Ishikawa (cell line): ENCODE data around the gene NXN.

Experiments used
- CEBPB ChIP-seq: IDR thresholded peaks from 2 replicates; pipeline ENCODE4 v1.6.1; 2012
- CREB1 ChIP-seq: IDR thresholded peaks from 2 replicates; pipeline ENCODE4 v1.6.1; 2012; ENCODE audit warnings: low read depth
- EGR1 ChIP-seq: IDR thresholded peaks from 2 replicates; pipeline ENCODE4 v1.6.1; 2012
- EP300 ChIP-seq: IDR thresholded peaks from 2 replicates; pipeline ENCODE4 v1.6.1; 2012; ENCODE audit warnings: borderline replicate concordance
- FOXM1 ChIP-seq: IDR thresholded peaks from 2 replicates; pipeline ENCODE4 v1.6.1; 2012; ENCODE audit warnings: low read depth, borderline replicate concordance
- MAX ChIP-seq: IDR thresholded peaks from 2 replicates; pipeline ENCODE4 v1.6.1; 2012
- NFIC ChIP-seq: IDR thresholded peaks from 2 replicates; pipeline ENCODE4 v1.6.1; 2012
- RAD21 ChIP-seq: IDR thresholded peaks from 2 replicates; pipeline ENCODE4 v1.6.1; 2012; ENCODE audit warnings: low read depth
- REST ChIP-seq: IDR thresholded peaks from 2 replicates; pipeline ENCODE4 v1.6.1; 2012; ENCODE audit warnings: low read depth, mild to moderate bottlenecking
- TAF1 ChIP-seq: IDR thresholded peaks from 2 replicates; pipeline ENCODE4 v1.6.1; 2012; ENCODE audit warnings: low read depth, mild to moderate bottlenecking
- TCF12 ChIP-seq: IDR thresholded peaks from 2 replicates; pipeline ENCODE4 v1.6.1; 2012; ENCODE audit warnings: low read depth
- TEAD4 ChIP-seq: IDR thresholded peaks from 2 replicates; pipeline ENCODE4 v1.6.1; 2012
- USF1 ChIP-seq: IDR thresholded peaks from 2 replicates; pipeline ENCODE4 v1.6.1; 2012
- YY1 ChIP-seq: IDR thresholded peaks from 2 replicates; pipeline ENCODE4 v1.6.1; 2012; ENCODE audit warnings: low read depth
- ZBTB7A ChIP-seq: IDR thresholded peaks from 2 replicates; pipeline ENCODE4 v1.6.1; 2012; ENCODE audit warnings: low read depth

Gene NXN

GRCh38 chr17:887551-888209 lies 91.9 kb downstream of the NXN start:
- TF ChIP-seq YY1 (no peak), TCF12 (no peak), TEAD4 (no peak), CEBPB (no peak), NFIC (no peak), EP300 (no peak), ZBTB7A (no peak), FOXM1 (no peak)

- TF ChIP-seq MAX (no peak), YY1 (no peak), ZBTB7A (no peak), EP300 (no peak)
These were observed 93.5 kb downstream of the NXN start for GRCh38 chr17:885971-886571.

GRCh38 chr17:883586-883962 lies 96.0 kb downstream of the NXN start:
- TF ChIP-seq USF1 (no peak), TAF1 (no peak)

- peak; percentile 62 for TF ChIP-seq NFIC
- TF ChIP-seq ZBTB7A = no peak
These were observed 96.6 kb downstream of the NXN start for GRCh38 chr17:882827-883585.

- TF ChIP-seq TAF1 = no peak
- no peak for TF ChIP-seq TCF12
- no peak for TF ChIP-seq FOXM1
- no peak for TF ChIP-seq EGR1
- no peak for TF ChIP-seq RAD21
These were observed 97.8 kb downstream of the NXN start for GRCh38 chr17:881778-882177.

GRCh38 chr17:880443-881269 lies 98.9 kb downstream of the NXN start:
- no peak for TF ChIP-seq TEAD4
- TF ChIP-seq RAD21 = no peak
- TF ChIP-seq CEBPB = no peak
- no peak for TF ChIP-seq ZBTB7A
- no peak for TF ChIP-seq EGR1
- no peak for TF ChIP-seq CREB1
- no peak for TF ChIP-seq USF1
- TF ChIP-seq YY1 = no peak
- TF ChIP-seq MAX = no peak
- TF ChIP-seq REST = no peak
- no peak for TF ChIP-seq FOXM1
- TF ChIP-seq EP300 = no peak
- no peak for TF ChIP-seq NFIC
- TF ChIP-seq TAF1 = no peak
- TF ChIP-seq TCF12 = no peak

- peak; percentile 96 for TF ChIP-seq NFIC
- TF ChIP-seq TCF12 = peak; percentile 82
- TF ChIP-seq USF1 = no peak; the same call in 1 of the 2 replicates
- no peak for TF ChIP-seq CEBPB
- peak; percentile 73 for TF ChIP-seq RAD21
- peak; percentile 86 for TF ChIP-seq MAX
- TF ChIP-seq FOXM1 = peak; percentile 35; the same call in 1 of the 2 replicates
- TF ChIP-seq EP300 = peak; percentile 72
- no peak for TF ChIP-seq ZBTB7A
- no peak for TF ChIP-seq REST
- no peak for TF ChIP-seq CREB1
- TF ChIP-seq TAF1 = no peak
- peak; percentile 84 for TF ChIP-seq TEAD4
- no peak for TF ChIP-seq YY1
- peak; percentile 60; the same call in 1 of the 2 replicates for TF ChIP-seq EGR1
These were observed 99.8 kb downstream of the NXN start for GRCh38 chr17:879546-880442.
